Coronary artery (tissue), 2 donors: ENCODE data around the gene INHA.

Experiments
- DNase-seq: peaks from one replicate; pipeline ENCODE4 v3.0.0-alpha.2; 2017; ENCODE audit warnings: low spot score
- H3K27ac ChIP-seq, 2 donors: fragments of 200-600 bp; sonication (generic); one replicate each; pipeline ENCODE4 v1.5.1; 2016 to 2019
- H3K4me3 ChIP-seq: fragments of 200-600 bp; sonication (generic); 2 replicates; pipeline ENCODE4 v1.5.1; 2016; ENCODE audit warnings: mild to moderate bottlenecking, moderate library complexity
- TF ChIP-seq, protein P1 (sequence below): fragments of 200-600 bp; sonication (generic); IDR thresholded peaks from one replicate; pipeline ENCODE4 v1.5.1; 2019; ENCODE audit warnings: antibody characterized with exemption

INHA gene

DNA sequence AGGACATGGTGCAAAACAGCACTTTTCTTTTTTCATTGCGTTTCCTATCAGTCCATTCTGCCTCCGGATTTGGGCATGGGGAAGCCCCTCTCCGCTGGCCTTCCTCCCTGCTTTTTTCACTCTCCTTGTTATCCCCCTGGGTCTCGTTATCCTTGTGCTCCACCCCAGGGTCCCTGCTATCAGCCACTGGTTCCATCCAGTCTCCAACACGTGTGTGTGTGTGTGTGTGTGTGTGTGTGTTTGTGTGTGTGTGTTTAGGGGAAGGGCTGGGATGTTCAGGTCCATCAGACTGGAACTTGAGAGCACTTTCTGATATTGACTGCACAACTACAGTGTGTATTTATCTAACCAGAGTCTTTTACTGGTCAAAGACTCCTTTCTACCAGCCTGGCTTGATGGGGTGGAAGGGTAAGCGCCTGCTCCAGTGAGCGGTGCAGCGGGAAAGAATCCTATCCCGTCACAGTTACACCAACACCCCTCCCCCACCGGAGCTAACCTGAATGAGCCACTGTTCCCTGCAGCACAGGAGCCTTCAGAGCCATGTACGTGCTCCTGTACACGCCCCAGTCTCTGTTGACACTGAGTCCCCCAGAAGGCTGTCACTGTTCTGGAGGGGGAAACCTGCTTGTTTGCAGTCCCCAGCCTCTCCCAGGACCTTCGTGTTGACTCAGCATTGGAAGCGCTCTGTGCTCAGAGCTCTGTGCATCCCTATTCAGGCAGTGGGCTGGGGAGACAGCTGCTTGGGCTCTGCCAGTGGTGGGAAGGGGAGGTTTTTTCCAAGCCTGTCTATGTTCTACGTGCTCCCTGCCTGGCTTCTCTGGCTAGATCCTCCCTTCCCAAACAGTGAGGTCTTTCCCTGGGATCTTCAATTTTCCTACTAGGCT is 4.6 kb downstream of the INHA start:
- Histone ChIP-seq H3K27ac (no peak overlapping the region), H3K4me3 (no peak overlapping the region)
- TF ChIP-seq, protein P1, sequence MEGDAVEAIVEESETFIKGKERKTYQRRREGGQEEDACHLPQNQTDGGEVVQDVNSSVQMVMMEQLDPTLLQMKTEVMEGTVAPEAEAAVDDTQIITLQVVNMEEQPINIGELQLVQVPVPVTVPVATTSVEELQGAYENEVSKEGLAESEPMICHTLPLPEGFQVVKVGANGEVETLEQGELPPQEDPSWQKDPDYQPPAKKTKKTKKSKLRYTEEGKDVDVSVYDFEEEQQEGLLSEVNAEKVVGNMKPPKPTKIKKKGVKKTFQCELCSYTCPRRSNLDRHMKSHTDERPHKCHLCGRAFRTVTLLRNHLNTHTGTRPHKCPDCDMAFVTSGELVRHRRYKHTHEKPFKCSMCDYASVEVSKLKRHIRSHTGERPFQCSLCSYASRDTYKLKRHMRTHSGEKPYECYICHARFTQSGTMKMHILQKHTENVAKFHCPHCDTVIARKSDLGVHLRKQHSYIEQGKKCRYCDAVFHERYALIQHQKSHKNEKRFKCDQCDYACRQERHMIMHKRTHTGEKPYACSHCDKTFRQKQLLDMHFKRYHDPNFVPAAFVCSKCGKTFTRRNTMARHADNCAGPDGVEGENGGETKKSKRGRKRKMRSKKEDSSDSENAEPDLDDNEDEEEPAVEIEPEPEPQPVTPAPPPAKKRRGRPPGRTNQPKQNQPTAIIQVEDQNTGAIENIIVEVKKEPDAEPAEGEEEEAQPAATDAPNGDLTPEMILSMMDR: no peak
- DNase-seq: no peak

DNA sequence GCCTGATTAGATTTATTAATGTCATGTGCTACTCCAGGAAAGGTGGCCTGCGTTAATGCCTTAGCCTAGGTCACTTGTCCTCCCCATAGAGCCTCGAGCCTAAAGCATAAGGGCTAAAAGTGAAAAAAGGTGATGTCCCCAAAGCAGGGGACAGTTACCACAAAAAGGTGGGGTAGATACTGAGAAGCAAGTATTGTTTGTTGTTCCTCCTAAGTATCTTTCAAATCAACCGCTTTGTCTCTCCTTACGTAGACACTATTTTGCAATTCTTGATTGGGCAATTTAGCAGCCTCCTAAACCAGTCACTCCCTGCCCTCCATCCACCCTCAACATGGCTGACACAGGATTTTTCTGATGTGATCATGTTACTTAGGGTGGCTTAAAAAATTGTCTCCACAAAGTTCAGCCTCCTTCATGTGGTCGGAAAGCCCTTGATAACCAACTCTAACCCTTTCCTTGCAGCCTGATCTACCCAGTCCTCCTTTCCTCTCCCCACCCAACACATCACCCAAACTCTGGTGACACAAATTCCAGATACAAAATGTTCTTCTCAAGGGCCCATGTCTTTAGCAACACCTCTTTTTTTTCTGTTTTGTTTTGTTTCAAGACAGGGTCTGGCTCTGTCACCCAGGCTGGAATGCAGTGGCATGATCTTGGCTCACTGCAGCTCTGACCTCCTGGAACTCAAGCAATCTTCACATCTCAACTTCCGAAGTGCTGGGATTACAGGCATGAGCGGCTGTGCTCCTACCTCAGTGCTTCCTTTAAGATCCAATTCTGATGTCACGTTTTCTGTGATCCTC is 6.9 kb downstream of the INHA start:
- no peak overlapping the region for H3K27ac ChIP-seq
- no peak for DNase-seq
- no peak overlapping the region for H3K4me3 ChIP-seq
- TF ChIP-seq, protein P1: no peak

DNA sequence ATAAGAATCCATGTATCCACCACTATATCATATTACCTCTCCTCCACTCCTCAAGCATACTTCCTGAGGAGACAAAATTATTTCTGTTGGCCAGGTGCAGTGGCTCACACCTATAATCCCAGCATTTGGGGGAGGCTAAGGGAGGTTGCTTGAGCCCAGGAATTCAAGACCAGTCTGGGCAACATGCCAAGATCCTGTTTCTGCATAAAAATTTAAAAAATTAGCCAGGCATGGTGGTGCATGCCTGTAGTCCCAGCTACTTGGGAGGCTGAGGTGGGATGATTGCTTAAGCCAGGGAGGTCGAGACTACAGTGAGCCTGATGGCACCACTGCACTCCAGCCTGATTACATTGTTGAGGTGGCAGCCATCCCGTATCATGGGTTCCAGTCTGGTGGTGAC is 9.2 kb downstream of the INHA start:
- no peak for DNase-seq
- Histone ChIP-seq H3K4me3 (no peak overlapping the region), H3K27ac (no peak overlapping the region)
- TF ChIP-seq, protein P1: no peak

DNA sequence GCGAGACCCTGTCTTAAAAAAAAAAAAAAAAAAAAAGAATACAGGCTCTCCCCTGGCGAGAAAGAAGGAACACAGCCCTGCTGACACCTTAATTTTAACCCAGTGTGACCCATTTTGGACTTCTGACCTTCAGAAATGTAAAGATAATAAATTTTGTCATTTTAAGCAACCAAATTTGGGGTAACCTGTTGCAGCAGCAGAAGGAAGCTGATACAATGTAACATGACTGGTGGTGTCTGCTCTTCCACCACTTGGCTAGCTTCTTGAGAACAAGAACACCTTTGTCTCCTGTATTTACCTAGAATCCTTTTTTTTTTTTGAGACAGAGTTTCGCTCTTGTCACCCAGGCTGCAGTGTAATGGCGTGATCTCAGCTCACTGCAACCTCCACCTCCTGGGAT is 19.0 kb downstream of the INHA start:
- no peak overlapping the region for H3K27ac ChIP-seq
- TF ChIP-seq, protein P1: no peak
- DNase-seq: no peak

DNA sequence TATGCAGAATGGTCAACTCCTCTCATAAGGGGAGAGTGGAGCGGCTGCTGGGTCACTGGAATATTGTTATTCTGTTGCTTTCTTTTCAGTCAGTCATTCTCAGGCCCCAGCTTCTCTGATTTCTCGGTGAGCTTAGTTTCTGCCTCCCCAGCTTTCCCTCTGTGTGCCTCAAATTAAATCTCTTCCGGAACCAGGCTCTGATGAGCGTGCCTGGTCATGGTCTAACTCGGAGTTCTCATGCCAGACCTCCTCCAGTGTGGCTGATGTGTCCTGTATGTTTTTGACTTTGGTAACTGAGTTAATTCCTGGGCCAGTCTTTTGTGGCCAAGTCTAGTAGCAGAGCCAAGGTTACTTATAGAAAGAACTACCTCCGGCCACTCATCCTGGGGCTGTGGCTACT is 20.6 kb downstream of the INHA start:
- no peak overlapping the region for H3K27ac ChIP-seq
- no peak for DNase-seq

More for the DNA sequence above, 19.0 kb downstream of the INHA start:
- H3K4me3 ChIP-seq: no peak overlapping the region

DNA sequence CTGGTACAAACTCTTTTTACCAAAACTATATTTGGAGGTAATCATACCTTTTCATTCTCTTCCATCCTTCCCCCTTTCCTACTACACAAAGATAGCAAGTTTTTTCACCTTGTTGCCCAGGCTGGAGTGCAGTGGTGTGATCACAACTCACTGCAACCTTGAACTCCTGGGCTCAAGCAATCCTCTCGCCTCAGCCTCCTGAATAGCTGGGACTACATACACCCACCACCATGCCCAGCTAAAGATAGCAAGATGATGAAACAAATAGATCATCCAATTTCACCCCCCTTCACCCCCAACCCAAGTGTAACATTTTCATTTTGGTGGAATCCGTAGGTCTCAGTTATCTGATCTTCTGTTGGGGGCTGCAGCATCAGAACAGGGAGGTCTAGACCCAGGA is 21.0 kb downstream of the INHA start:
- no peak for DNase-seq
- TF ChIP-seq, protein P1: no peak
- no peak overlapping the region for H3K27ac ChIP-seq
- no peak overlapping the region for H3K4me3 ChIP-seq

More for the DNA sequence above, 20.6 kb downstream of the INHA start:
- TF ChIP-seq, protein P1: no peak
- no peak overlapping the region for H3K4me3 ChIP-seq
